Prostate gland (tissue), 2 donors: ENCODE results near the gene MFSD6. TPM values are rescaled to one million over a fixed set of nuclear protein-coding genes. Genes with fewer than 3 reads are reported as not detected.
A peak's percentile ranks its signal among the peaks of the same experiment; 100 is the strongest.
"Not testable (repeated sequence)": the region's sequence is repeated elsewhere in the genome, so short reads cannot be mapped to it uniquely, and the experiment has no call there.

Experiments used
- DNase-seq: peaks from one replicate; pipeline ENCODE4 v3.0.0-alpha.2; 2019; ENCODE audit warnings: low spot score
- H3K27ac ChIP-seq, 2 donors: fragments of 200-600 bp; sonication (generic); 2 replicates each; pipeline ENCODE4 v1.5.1; 2017 to 2019
- H3K27me3 ChIP-seq: fragments of 200-600 bp; sonication (generic); replicated peaks from 2 replicates; pipeline ENCODE4 v1.5.1; 2019; ENCODE audit not compliant: insufficient read depth
- H3K36me3 ChIP-seq, 2 donors: fragments of 200-600 bp; sonication (generic); 1 replicate in 1 of 2; 2 replicates in 1 of 2; pipeline versions ENCODE4 v1.5.1 to v1.8.1; 2017 to 2019
- H3K4me1 ChIP-seq: fragments of 200-600 bp; sonication (generic); replicated peaks from 2 replicates; pipeline ENCODE4 v1.5.1; 2019
- H3K4me3 ChIP-seq, 2 donors: fragments of 200-600 bp; sonication (generic); 2 replicates each; pipeline ENCODE4 v1.5.1; 2017 to 2019
- H3K9me3 ChIP-seq: fragments of 200-600 bp; sonication (generic); 2 replicates; pipeline ENCODE4 v1.5.1; 2017
- CTCF ChIP-seq, 4 experiments: fragments of 200-600 bp in 2 of 4; fragments of 450-650 bp in 2 of 4; sonication (generic) in 2 of 4; IDR thresholded peaks; 1 replicate in 3 of 4; 2 replicates in 1 of 4; pipeline ENCODE4 v1.5.1; 2016 to 2019; ENCODE audit warnings: antibody characterized with exemption in 4 of 4, mild to moderate bottlenecking in 2 of 4, moderate library complexity in 2 of 4
- POLR2A ChIP-seq: fragments of 450-650 bp; IDR thresholded peaks from one replicate; pipeline ENCODE4 v1.6.1; 2016; ENCODE audit warnings: antibody characterized with exemption, mild to moderate bottlenecking
- POLR2AphosphoS5 ChIP-seq: sonication (generic); formaldehyde crosslinking; IDR thresholded peaks from one replicate; pipeline ENCODE4 v1.6.1; 2017; ENCODE audit warnings: antibody characterized with exemption
- WGBS: methylation state at CpG from one replicate; pipeline ENCODE4 v1.1.5; 2018; 5-methylcytosine and 5-hydroxymethylcytosine counted together
- intact Hi-C: fragments of 100-400 bp; cut with DNase I; formaldehyde crosslinking; loops from one replicate; pipeline ENCODE4 v1.14.2; 2022
- total RNA-seq, 2 donors: library from RNA; depleted of rRNA; stranded (reverse); fragments of >200 nt; gene quantifications; one replicate each; pipeline ENCODE4 v1.1.0, GENCODE V29; 2016

MFSD6 gene
- total RNA-seq, 2 donors from 2014 or later, result 89.1 to 114 TPM

- Histone ChIP-seq H3K9me3 (no peaks in the 10 kb centered on the region), H3K27ac (no peak overlapping the region), H3K36me3 (no peaks in the 10 kb centered on the region), H3K27me3 (no peaks in the 10 kb centered on the region), H3K4me1 (peaks cover 3% of the 10 kb centered on the region), H3K4me3 (no peak overlapping the region)
- DNase-seq, result no peak
- WGBS, result 34% methylated on average over 1 of the region's 1 CpG
- intact Hi-C loops, result no loop called here
- TF ChIP-seq POLR2AphosphoS5 (no peak), POLR2A (no peak), CTCF (IDR thresholded peaks at IDR 0.05) (no peak)
Measured at GRCh38 chr2:190420801-190421200, 12.6 kb downstream of the MFSD6 start.

- H3K9me3 ChIP-seq, result no peaks in the 10 kb centered on the region
- intact Hi-C loops, result no loop called here
- no peaks in the 10 kb centered on the region for H3K36me3 ChIP-seq
- H3K27me3 ChIP-seq, result no peaks in the 10 kb centered on the region
- H3K4me1 ChIP-seq, result no peaks in the 10 kb centered on the region
- H3K4me3 ChIP-seq, result no peak overlapping the region
- 74% methylated on average over 1 of the region's 1 CpG for WGBS
- no peak overlapping the region for H3K27ac ChIP-seq
- TF ChIP-seq POLR2A, result no peak
- TF ChIP-seq POLR2AphosphoS5, result no peak
- no peak for TF ChIP-seq CTCF (IDR thresholded peaks at IDR 0.05)
- DNase-seq, result no peak
Measured at GRCh38 chr2:190425221-190425866, 17.2 kb downstream of the MFSD6 start.

GRCh38 chr2:190425883-190426658 lies 17.9 kb downstream of the MFSD6 start:
- H3K4me3 ChIP-seq, result no peak overlapping the region
- H3K4me1 ChIP-seq, result no peaks in the 10 kb centered on the region
- no peak overlapping the region for H3K27ac ChIP-seq
- no peaks in the 10 kb centered on the region for H3K36me3 ChIP-seq
- no peaks in the 10 kb centered on the region for H3K9me3 ChIP-seq
- TF ChIP-seq POLR2A (no peak), CTCF (IDR thresholded peaks at IDR 0.05) (no peak), POLR2AphosphoS5 (no peak)
- no peaks in the 10 kb centered on the region for H3K27me3 ChIP-seq
- intact Hi-C loops, result no loop called here
- no peak for DNase-seq

- H3K4me1 ChIP-seq, H3K27me3 ChIP-seq, H3K9me3 ChIP-seq, H3K27ac ChIP-seq, H3K36me3 ChIP-seq, H3K4me3 ChIP-seq, DNase-seq, intact Hi-C loops: not testable (repeated sequence)
- WGBS, result 95% methylated on average over 16 of the region's 26 CpGs
Measured at GRCh38 chr2:190430866-190431265, 22.7 kb downstream of the MFSD6 start.

GRCh38 chr2:190431907-190432306 lies 23.8 kb downstream of the MFSD6 start:
- H3K4me1 ChIP-seq, result no peaks in the 10 kb centered on the region
- H3K9me3 ChIP-seq, result no peaks in the 10 kb centered on the region
- TF ChIP-seq POLR2A, result no peak
- TF ChIP-seq POLR2AphosphoS5, result no peak
- TF ChIP-seq CTCF (IDR thresholded peaks at IDR 0.05), result no peak
- no peak for DNase-seq
- peak overlapping the region in 1 of 2 donors; percentile 7 for H3K27ac ChIP-seq
- no peaks in the 10 kb centered on the region for H3K36me3 ChIP-seq
- intact Hi-C loops, result no loop called here
- no peak overlapping the region for H3K4me3 ChIP-seq
- no peaks in the 10 kb centered on the region for H3K27me3 ChIP-seq
